Urothelium cell line (cell line): ENCODE results near the gene ALOX15.
A peak's percentile ranks its signal among the peaks of the same experiment; 100 is the strongest.
"Not testable (repeated sequence)": the region's sequence is repeated elsewhere in the genome, so short reads cannot be mapped to it uniquely, and the experiment has no call there.

Source experiments
- DNase-seq: peaks from one replicate; pipeline ENCODE4 v3.0.0; 2011; ENCODE audit warnings: low spot score, mixed read lengths
- FAIRE-seq: peaks from 2 replicates; lab custom pipeline; 2011; peaks lifted over from hg19 to GRCh38; lab: Jason Lieb, UNC

The ALOX15 gene

DNA sequence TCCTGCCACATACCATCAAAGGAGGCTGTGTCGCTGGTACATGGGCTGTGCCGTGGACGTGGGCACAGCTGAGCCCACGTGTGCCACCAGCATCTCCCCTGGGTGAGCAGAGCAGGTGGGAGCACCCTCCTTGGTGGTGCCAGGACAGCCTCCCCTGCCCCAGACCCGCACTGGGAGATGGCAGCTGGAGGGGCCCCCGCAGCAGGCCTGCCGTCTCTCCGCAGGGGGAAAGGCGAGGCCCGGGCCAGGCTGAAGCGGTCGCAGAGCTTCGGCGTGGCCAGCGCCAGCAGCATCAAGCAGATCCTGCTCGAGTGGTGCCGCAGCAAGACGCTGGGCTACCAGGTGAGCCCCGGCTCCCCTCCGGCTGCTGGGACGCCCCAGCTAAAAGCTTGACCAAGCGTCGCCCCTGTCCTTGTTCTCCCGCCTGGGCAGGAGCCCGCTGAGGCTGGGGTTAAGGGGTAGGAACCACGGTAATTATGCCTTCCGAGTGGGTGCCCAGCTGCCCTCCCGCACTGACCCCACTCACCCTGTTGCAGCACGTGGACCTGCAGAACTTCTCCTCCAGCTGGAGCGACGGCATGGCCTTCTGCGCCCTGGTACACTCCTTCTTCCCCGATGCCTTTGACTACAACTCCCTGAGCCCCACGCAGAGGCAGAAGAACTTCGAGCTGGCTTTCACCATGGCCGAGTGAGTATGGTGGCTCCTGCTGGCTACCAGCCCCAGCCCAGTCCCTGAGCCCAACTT, 44.7 kb downstream of the ALOX15 start:
- FAIRE-seq (no peak), DNase-seq (no peak)

DNA sequence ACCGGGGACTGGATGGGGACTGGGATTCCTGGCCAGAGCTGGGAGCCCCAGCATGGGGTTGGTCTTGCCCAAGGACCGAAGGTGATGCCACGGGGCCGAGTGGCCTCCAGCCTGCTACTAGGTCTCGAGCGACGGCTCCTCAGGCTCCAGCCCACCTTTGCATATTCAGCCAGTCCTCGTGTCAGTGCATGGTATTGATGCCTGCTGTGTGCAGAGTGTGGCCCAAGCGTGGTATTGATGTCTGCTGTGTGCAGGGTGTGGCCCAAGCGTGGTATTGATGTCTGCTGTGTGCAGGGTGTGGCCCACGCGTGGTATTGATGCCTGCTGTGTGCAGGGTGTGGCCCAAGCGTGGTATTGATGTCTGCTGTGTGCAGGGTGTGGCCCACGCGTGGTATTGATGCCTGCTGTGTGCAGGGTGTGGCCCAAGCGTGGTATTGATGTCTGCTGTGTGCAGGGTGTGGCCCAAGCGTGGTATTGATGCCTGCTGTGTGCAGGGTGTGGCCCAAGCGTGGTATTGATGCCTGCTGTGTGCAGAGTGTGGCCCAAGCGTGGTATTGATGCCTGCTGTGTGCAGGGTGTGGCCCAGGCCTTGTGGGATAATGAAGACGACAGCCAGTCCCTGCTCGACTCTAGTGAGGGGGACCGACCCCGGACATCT, 45.7 kb downstream of the ALOX15 start:
- DNase-seq, FAIRE-seq: not testable (repeated sequence)

DNA sequence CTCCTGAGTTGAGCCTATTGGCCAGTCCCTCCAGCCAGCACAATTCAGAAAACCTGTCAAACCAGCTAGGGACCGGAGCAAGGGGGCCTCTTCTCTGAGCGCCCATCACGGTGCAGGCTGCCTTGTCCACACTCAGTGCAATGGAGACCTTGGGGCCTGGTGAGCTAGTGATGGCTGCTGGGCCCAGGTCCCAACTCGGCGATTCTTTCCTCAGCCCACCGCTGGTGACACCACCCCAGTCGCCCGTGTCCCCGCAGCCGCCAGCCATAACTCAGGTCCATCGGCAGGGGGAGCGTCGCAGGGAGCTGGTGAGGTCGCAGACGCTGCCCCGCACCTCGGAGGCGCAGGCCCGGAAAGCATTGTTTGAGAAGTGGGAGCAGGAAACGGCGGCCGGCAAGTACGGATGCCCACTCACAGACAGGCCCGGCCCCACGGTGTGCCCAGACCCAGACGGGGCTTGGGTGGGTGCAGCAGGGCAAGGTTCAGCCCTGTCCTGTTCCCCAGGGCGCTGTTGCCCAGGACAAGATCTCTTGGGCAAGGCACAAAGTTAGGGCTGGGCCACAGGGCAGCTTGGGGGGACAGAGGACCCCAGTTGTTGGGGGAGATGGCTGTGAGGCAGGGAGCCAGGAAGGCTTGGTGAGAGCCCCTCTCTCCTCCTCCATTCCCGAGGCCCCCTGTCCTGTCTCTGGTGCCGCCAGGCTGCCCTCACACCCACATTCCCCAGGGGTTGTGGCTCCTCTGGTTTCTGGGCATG, 46.4 kb downstream of the ALOX15 start:
- DNase-seq (no peak), FAIRE-seq (no peak)

DNA sequence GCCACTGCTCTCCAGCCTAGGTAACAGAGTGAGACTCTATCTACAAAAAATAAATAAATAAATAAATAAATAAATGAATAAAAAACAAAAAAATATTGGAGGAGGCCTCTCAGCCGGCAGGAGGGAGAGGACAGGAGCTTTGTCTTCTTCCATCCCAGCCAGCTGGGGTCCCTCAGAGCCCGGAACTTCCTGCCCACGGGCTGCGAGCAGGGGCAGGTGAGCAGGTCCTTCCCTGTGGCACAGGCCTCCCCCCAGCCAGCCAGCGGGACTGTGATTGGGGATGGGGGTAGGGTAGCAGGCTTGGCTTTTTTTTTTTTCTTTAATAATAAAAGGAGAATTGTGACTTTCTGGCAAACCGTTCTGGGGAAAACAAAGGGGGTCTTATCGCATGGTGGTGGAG, 47.1 kb downstream of the ALOX15 start:
- FAIRE-seq (no peak), DNase-seq (no peak)

GRCh38 chr17:4593021-4593421, 48.5 kb downstream of the ALOX15 start:
- DNase-seq, result no peak
- no peak for FAIRE-seq

- FAIRE-seq, result no peak
- DNase-seq, result no peak
These were observed 49.1 kb downstream of the ALOX15 start for GRCh38 chr17:4592240-4593005.

DNA sequence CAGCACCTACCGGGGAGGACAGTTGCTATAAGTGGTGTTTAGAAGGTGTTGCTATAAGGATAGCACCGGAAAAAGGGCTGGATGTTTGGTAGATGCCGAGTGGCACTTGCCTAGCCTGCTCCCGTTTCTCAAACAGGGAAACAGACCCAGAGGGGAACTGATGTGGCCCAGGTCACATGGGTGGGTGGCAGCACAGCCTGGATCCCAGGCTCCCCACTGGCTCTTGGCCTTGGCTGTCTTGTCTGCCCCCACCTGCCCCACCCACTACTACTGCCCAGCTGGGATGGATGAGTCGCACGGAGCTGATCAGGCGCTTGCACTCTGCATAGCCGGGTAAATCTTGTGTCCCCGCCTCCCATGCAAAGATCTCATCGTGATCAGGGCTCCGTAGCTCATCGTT, 49.9 kb downstream of the ALOX15 start:
- no peak for FAIRE-seq
- DNase-seq, result peak; percentile 26

DNA sequence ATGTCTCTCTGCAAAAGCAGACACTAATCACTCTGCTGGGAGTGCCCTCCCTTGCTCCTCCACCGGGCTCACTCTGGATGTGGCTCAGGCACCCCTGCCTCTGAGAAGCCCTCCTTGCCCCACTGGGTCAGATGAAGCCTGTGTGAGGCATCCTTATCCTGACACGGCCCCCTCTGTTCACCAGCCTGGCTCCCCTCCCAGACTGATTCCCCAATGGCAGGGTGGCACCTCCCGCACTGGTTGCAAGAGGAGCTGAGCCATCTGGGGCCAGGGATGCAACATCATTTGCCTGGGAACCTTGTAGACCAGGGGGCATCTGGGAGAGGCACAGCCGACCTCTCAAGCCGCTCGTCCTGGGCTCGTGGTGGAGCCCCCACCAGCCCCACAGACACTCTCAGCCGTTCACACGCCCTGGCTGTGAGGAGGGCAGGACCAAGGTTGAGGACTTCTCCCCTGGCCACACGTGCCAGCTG, 50.5 kb downstream of the ALOX15 start:
- no peak for DNase-seq
- FAIRE-seq, result no peak

GRCh38 chr17:4590042-4590441, 51.4 kb downstream of the ALOX15 start:
- not testable (repeated sequence) for DNase-seq, FAIRE-seq

- no peak for FAIRE-seq
- DNase-seq, result no peak
These were observed 52.4 kb downstream of the ALOX15 start for GRCh38 chr17:4588898-4589625.

- no peak for DNase-seq
- FAIRE-seq, result no peak
These were observed 53.1 kb downstream of the ALOX15 start for GRCh38 chr17:4588391-4588790.

- DNase-seq (no peak), FAIRE-seq (no peak)
These were observed 53.7 kb downstream of the ALOX15 start for GRCh38 chr17:4587803-4588202.

DNA sequence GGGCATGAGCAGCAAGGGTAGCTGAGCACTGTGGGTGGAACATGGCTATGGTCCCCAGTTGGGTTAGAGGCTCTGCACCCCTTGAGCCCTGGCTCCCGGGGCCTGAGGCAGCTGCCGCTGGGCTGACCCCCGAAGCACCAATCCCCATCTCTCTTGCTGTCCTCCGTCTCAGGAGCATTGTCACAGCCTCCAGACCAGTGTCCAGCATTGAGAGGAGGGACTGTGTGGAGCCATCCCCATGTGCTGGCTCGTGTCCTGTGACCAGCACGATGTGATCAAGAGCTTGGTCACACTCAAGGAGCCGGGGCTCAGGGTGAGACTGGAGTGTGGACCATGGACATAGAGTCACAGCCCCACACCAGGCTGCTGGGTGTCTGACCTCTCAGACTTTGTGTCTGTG, 54.3 kb downstream of the ALOX15 start:
- no peak for FAIRE-seq

GRCh38 chr17:4586043-4586442, 55.4 kb downstream of the ALOX15 start:
- DNase-seq, result no peak
- no peak for FAIRE-seq

More for the DNA sequence above, 54.3 kb downstream of the ALOX15 start:
- no peak for DNase-seq

DNA sequence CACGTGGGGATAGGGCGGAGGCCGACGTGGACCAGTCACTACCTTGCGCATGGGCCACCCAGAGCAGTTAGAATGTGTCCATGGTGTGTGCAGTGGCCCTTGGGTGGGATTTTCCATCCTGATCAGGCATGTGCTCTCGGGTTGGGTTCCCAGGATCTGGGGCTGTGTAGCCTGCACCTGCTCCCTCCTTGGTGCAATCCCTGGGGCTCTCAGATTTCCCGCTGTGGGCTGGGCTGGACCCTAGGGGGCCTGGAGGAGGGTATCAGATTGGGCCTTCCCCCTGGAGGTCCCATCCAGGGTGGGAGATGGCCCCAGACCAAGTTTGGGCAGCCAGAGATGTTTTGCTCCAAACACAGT, 55.9 kb downstream of the ALOX15 start:
- DNase-seq (no peak), FAIRE-seq (no peak)

- FAIRE-seq, result no peak
These were observed 56.4 kb downstream of the ALOX15 start for GRCh38 chr17:4584917-4585637.

GRCh38 chr17:4584101-4584916, 57.2 kb downstream of the ALOX15 start, which contains the start of gene SMTNL2:
Gene SMTNL2 (plus strand): TSS chr17:4584529. CDS start chr17:4584606, 77 bp downstream.
- FAIRE-seq, result no peak
- DNase-seq, result peak; percentile 50

More at GRCh38 chr17:4584917-4585637, 56.4 kb downstream of the ALOX15 start:
- no peak for DNase-seq

DNA sequence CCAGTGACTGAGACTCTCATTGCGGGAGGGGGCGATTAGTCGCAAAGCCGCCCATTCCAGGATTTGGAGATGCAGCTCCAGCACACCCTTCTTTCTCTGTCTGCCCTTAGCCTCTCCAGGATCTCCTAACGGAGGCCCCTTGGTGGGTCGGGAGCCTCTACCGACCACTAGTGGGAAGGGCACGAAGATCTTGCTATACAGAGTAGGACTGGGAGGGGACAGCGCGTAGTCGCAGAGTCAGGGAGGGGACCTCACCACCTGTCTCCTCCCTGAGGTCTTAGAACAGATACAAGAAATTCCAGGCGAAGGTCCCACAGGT, 57.7 kb downstream of the ALOX15 start:
- FAIRE-seq, result no peak
- peak; percentile 73 for DNase-seq

DNA sequence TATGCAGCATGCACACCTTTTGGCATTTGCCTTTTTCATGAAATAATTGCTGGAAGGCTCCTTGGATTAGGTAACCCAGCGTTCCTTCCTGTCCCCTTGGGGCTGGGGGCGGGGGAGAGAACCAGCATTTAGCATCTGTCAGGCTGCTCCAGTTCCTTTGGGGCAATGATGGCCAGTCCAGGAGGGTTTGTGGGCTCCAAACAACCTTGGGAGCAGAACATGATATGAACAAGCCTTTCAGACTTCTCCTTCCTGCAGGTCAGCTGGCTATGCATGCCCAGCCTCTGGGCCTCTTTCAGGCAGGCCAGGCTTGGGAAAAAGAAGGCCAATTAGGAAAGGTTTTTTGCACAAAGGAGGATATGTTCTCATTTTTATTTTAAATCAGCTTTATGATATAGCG, 58.3 kb downstream of the ALOX15 start:
- no peak for DNase-seq
- no peak for FAIRE-seq
